Measurements from ENCODE around the gene HTT.

The HTT gene

DNA sequence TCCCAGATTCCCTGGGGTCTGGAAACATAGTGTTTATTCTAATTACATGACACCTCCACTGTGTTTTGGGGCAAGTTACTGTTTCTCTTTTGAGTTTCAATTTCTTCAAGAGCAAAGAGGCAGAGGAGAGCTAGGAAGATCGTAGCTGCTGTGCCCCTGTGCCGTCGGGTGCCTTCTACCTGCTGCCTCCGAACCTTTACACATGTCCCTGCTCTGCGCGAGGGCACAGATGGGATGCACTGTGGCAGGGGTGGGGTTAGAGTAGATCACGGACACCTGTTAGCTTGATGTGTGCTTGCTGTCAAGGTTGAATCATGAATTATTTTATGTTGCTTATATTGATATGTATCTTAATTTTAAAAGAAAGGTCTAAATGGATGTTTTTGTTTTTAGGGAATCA is 103.4 kb downstream of the HTT start:
- DNase-seq: no peak

DNA sequence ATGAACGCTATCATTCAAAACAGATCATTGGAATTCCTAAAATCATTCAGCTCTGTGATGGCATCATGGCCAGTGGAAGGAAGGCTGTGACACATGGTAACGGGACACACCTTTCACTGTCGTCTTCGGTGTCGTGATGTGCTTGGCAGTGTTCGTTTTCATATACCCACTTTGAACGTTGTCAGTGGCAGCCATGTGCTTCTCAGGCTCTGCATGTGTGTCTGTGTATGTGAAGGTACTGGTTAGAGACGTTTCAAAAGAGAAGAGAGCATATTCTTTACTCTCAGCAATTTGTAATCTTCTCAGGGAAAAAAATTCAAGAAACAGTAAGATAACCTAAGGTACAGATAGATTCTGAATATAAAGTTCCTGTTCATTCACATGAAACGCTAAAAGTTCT is 103.9 kb downstream of the HTT start:
- DNase-seq: no peak

DNA sequence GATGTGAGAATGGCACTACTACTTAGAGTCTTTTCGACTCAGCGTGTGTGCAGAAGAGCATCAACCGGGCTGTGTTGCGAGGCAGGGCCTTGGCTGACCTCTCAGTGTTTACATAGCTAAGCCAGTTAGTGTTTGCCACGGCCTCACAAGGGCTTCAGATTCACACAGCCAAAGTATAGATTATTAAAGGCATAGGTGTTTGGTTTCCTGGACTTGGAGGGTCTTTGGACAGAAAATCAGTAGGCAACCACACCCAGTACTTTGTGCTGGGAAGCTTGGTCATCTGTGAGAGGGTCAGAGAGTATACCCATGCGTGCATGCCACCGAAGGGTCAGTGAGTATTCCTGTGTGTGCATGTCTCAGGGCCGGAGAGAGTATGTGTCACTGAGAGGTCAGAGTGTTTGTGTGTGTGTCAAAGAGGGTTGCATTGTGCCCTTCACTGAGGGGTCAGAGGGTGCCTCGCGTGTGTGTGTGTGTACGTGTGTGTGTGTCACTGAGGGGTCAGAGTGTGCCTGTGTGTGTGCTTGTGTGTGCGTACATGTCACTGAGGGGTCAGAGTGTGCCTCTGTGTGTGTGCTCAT is 104.7 kb downstream of the HTT start:
- no peak for DNase-seq

DNA sequence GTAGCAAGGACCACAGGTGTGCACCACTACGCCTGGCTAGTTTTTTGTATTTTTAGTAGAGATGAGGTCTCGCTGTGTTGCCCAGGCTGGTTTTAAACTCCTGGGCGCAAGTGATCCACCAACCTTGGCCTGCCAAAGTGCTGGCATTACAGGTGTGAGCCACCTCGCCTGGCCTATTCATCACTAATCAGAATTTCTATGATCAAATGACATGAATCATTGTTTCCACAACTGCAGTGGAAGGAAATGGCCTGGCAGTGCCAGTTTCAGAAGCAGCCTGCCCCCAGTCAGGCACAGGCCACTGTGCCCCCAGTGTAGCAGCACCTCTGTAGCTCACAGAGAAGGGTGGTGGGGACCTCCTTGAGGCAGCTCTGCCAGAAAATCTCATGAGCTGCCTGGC is 108.5 kb downstream of the HTT start:
- no peak for DNase-seq

DNA sequence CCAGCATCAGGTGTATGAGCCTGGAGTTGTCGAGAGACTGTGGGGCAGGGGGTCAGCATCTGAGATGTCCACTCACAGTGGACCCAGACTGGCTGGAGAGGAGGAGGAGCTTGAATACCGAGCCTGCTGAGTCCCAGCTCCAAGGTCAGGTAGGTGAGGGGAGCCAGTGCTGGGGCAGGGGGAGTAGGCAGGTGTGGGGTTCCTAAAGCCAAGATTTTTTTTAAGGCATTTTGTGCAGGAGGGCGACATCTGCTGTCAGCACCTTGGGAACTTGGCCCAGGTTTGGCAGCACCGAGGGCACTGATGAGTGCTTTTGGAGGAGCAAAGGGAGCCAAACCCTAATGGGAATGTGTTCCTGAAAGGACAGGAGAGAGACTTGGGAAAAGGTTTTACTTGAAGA is 110.2 kb downstream of the HTT start:
- no peak for DNase-seq

GRCh38 chr4:3186609-3187008 is 112.1 kb downstream of the HTT start:
- no peak for DNase-seq

DNA sequence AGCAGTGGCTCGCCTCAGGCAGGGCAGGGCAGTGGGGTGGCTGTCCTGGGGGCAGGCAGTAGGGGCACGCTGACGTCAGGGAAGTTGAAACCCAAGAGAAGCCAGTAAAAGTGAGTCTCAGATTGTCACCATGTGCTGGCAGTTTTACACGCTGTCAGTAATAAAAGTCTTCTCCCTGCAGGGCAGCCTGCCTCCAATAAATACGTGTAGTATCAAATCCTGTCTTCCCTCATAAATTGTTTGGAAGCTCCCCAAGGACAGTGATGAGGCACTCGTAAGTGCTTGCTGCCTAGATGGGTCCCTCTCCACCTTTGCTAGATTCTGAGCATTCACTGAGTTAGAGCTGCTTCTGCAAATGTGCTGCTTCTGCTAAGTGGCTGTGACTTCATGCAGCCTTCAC is 113.6 kb downstream of the HTT start:
- no peak for DNase-seq

- no peak for DNase-seq
Observed at GRCh38 chr4:3189459-3189858, 115.0 kb downstream of the HTT start.

DNA sequence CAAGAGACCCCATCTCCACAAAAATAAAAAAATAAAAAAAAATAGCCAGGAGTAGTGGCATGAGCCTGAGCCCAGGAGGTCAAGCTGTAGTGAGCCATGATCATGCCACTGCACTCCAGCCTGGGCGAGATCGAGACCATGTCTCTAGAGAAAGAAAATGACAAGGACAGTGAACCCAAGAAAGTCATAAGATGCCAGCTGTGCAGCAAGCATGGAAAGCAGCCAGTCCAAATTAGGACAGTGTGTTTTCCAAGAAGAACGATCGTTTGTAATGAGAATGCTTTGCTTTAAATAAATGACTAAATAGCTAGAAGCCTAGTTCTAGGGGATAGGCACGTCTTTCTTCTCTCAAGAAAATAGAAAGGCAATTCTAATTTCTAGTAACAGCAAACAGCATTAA is 116.1 kb downstream of the HTT start:
- DNase-seq: no peak

DNA sequence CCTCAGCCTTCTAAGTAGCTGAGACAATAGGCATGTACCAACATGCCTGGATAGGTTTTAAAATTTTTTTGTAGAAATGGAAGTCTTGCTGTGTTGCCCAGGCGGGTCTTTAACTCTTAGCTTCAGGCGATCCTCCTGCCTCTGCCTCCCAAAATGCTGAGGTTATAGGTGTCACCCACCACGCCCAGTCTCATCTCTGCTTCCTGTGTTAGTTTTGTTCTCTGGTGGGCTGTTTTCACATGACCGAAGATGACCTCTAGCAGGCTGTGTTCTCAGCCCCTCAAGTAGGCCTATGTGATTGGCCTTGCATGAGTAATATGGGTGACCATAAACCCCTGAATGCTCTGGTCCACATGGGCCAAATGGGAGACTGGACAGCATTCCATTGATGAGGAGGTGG is 117.7 kb downstream of the HTT start:
- no peak for DNase-seq

- DNase-seq: no peak
Observed at GRCh38 chr4:3192827-3193226, 118.3 kb downstream of the HTT start.

DNA sequence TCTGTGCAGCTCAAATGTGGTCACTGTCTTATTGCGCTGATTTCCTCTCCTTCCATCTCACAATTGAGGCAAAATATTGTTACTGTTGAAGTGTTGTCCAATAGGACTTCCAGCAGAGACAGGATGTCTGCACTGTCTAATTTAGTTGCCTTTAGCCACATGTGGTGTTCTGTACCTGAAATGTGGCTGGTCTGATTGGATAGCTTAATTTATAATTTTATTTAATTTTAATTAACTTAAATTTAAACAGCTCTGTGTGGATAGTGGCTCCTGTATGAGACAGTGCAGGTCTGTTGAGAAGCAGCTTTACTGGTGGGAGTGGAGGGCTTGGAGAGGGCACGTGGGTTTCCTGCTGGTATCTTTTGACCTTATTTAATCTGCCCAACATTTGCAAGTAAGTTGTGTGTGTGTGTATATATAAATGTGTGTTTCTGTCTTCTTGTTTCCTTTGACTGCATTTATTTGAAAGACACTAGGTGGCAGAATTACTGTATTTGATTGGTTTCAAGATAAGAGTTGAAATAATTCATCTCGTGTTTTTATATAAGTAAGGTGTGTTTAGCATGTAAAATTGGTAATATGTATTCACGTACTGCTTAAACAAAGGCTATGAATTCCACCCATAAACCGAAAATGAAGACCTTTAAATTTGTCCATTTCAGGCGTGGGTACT is 119.2 kb downstream of the HTT start:
- DNase-seq: peak; percentile 13 to 20

DNA sequence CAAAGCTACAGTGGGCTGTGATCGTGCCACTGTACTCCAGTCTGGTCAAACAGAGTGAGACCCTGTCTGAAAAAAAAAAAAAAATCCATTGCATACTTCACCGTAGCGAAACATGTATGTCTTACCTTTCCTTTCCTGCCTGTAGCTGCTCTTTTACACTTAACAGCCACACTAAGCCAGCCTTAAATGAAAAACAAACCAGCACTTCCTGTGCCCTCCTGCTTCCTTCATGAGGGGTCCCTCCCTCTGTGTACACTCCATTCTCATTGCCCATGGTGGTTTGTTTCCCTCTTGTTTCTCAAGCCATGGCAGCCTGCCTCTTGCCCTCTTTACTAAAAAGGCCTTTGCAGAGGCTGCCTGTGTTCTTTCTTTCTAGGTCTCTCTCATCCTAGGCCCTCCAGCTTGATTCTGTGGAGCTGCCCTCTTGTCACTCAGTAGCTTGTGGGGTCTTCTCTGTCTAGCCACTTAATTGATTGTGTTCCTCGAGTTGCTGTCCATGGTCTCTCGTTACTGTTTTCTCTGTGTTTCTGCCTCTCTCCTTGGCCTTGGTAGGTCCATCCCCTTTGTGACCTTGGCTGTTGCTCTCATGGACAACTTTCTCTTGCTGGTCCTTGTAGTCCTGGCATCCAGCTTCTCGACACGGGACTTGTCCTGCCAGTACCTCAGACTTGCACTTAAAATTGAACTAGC is 122.3 kb downstream of the HTT start:
- DNase-seq: no peak

GRCh38 chr4:3197366-3198105 is 123.1 kb downstream of the HTT start:
- no peak for DNase-seq

DNA sequence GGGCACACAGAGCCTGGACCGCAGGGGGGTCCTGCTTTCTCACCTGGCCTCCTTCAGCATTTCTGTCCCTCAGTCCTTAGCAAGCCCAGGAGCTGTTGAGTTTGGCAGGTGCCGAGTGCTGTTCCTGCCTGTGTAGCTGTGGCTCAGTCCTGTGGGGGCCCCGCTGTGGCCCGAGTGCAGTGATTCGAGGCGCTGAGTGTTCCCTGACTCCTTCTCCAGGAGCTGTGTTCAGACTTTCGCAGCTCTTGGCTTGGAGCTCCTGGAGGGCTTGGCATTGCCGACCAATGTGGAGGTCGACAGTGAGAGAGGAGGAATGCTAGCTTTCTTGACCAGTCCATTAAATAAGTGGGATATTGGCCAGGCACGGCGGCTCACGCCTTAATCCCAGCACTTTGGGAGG is 124.4 kb downstream of the HTT start:
- no peak for DNase-seq

- no peak for DNase-seq
Observed at GRCh38 chr4:3199653-3200422, 125.4 kb downstream of the HTT start.

DNA sequence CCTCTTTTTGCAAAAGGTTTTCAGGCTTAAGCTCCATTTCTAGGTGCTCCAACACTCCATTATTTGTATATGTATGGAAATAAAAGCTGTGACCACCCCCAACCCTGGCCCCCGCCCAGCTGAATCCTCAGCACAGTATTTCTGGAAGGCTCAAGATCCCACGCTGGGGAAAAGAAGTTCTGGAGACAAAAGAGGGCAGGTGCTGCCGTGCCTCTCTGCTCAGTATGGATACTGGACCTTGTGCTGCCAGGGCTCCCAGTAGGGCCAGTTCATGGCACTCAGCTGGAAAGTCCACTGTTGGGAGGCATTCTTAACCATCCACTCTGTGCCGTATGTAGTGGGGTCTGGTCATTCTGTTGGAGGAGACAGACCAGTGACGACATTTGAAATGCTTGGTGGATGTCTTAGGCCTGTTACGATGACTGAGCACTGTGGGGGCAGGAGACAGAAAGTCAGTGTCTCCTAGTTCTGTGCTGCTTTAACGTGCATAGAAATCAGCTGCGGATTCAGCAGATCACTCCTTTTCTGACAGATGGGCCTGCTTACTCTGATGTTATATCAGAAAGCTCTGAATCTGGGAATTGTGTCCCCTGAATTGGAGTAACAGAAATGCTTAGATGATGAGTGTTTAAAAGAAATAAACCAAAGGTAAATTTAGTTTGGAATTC is 126.1 kb downstream of the HTT start:
- no peak for DNase-seq

- DNase-seq: peak; percentile 58 to 64
Observed at GRCh38 chr4:3201718-3202702, 127.5 kb downstream of the HTT start.

- no peak for DNase-seq
Observed at GRCh38 chr4:3202836-3203820, 128.6 kb downstream of the HTT start.

- DNase-seq: no peak
Observed at GRCh38 chr4:3203971-3204431, 129.5 kb downstream of the HTT start.
